Ramos (cell line): ENCODE data around the gene DDC.
"Not testable (repeated sequence)": the region's sequence is repeated elsewhere in the genome, so short reads cannot be mapped to it uniquely, and the experiment has no call there.

Experiments used
- in situ Hi-C: fragments of 300-500 bp; cut with MboI; formaldehyde crosslinking; loops from one replicate; pipeline ENCODE4 v1.14.3; 2022; ENCODE audit warnings: low sequenced_read_pairs; ENCODE audit not compliant: unreplicated experiment

The DDC gene

DNA sequence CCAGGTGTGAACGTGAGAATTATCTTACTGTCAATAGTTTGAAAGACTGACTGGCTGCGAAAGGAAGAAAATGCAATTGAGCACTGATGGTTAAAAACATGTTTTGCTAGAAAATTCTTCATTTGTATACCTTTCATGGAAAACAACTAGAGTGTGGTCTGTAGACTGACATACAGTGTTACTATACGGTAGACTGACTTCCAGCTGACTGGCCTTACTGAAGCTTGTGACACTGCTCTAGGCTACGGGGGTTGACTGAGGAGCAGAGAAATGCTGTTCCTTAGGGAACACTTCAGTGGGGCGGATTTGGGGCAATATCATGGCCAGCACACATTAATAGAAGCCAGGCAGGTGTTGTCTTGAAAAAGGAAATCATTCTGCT, 25.9 kb upstream of the DDC start:
- in situ Hi-C loops: no loop called here

DNA sequence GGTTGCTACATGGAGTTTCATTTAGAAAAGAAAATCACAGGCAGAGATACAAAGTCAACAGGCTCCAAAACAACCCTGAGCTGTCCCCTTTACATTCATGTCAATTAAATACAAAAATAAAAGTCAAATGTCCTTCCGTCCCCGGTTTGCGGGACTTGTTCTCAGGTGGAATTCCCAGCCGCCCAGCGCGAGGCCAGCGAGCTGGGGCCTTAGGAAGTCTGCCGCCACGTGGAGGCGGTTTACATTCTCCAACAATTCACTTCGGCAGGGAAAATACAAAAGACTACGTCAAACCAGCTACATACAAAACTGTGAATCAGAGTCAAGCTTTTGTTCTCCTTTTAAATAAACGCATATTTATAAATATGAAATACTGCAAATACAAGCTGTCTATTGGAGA, 25.3 kb upstream of the DDC start:
- in situ Hi-C loops: no loop called here

DNA sequence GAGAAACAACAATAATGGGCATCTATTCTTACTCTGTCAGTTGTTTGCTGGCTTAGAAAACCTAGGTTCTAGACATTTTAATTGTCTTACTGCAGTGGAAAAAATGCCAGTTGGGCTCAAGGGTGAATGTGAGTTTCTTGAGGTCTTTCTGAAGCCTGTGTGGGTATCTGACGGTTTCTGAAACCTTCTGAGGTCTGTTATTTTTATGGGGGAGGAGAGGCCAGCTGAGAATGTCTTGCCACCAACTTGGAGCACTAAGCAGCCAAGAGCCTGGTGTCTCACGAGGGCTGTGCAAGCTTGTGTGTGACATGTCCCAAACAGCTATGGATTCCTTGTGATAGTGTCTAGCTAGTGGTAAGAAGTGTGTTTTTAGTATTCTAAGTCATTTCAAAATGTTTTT, 24.2 kb upstream of the DDC start:
- in situ Hi-C loops: no loop called here

GRCh38 chr7:50588937-50589336, 23.7 kb upstream of the DDC start:
- in situ Hi-C loops: no loop called here

- in situ Hi-C loops: no loop called here
These were observed 22.5 kb upstream of the DDC start for GRCh38 chr7:50587737-50588136.

GRCh38 chr7:50584793-50585408, 19.7 kb upstream of the DDC start:
- in situ Hi-C loops: no loop called here

DNA sequence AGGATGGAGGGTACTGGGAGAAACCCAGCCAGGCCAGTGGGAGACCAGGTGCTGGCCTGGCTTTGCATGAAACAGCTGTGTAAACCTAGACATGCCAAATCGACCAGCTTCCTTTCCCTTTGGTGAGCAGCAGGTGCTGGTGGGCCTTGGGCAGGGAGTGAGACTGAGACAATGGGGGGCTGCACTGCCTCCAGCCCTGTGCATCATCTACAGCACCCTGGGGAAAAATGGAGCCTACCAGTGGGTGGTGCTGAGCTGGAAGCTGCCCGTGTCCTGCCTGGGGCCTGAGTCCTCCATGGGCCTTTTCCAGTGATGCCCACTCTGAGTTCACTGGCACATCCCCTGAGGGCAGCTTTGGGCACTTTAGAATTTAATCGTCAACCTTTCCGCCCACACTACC, 19.2 kb upstream of the DDC start:
- in situ Hi-C loops: no loop called here

- in situ Hi-C loops: not testable (repeated sequence)
These were observed 18.1 kb upstream of the DDC start for GRCh38 chr7:50583295-50583694.

DNA sequence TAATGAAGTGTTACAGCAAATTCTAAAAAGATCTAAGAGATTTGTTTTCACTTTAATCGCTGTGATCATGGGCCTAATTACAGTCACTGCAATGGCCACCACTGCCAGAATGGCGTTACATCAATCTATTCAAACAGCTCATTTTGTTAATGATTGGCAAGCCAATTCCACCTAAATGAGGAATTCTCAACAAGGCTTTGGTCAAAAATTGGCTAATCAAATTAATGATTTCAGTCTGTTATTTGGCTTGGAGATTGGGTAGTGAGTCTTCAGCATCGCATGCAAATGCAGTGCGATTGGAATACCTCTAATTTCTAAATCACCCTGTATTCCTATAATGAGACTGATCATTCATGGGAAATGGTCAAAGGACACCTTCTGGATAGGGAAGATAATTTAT, 17.1 kb upstream of the DDC start:
- in situ Hi-C loops: not testable (repeated sequence)

DNA sequence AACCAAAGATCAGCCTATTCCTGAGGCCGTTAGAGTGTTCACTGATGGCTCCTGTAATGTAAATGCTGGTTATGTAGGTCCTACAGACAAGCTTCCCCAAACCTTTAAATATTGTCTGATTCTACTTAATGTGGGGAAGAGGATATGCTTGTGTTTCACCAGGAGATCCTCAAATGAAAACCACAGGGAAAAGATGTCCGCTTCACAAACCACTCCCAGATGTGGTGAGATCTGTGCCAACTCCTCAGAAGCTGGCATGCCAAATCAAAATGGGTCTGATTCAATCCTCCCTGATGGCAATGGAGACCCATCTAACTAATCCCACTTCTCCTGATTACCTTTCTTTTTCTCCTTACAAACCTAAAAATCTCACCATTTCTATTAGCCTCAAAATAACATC, 15.5 kb upstream of the DDC start:
- in situ Hi-C loops: not testable (repeated sequence)

DNA sequence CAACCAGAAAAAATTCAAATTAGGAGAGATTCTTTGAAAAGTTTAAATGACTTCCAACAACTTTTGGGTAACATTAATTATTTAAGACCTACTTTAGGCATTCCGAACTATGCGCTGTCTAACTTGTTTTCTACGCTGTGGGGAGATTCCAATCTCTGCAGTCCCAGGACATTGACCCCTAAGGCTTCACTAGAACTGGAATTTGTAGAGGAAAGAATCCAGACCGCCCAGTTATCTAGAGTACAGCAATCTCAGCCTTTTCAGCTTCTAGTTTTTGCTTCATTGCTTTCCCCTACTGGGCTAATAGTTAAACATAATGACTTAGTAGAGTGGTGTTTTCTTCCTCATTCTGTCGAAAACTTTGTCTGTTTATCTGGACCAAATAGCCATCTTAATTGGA, 14.9 kb upstream of the DDC start:
- in situ Hi-C loops: no loop called here

DNA sequence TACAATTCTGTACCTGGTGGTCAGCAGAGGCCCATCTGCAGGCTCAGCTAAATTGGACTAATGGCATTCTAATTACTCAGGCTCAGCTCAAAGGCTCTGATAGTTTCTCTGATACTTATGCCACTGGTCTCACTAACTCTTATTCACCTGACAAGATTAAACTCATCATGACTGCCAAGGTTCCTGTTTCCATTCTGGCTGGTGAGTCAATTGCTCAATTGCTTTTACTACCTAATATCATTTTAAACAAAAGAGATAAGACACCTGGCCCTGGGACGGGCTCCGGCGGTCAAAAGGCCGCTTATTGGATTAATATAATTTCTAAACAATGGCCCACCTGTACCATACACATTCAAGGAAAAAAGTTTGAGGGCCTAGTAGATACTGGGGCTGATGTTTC, 12.9 kb upstream of the DDC start:
- in situ Hi-C loops: not testable (repeated sequence)

- in situ Hi-C loops: no loop called here
These were observed 12.4 kb upstream of the DDC start for GRCh38 chr7:50577569-50577968.

DNA sequence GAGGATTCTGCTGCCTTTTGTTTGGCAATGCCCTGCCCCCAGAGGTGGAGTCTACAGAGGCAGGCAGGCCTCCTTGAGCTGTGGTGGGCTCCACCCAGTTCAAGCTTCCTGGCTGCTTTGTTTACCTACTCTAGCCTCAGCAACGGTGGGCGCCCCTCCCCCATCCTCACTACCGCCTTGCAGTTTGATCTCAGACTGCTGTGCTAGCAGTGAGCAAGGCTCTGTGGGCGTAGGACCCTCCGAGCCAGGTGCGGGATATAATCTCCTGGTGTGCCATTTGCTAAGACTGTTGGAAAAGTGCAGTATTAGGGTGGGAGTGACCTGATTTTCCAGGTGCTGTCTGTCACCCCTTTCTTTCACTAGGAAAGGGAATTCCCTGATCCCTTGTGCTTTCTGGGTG, 11.2 kb upstream of the DDC start:
- in situ Hi-C loops: not testable (repeated sequence)

DNA sequence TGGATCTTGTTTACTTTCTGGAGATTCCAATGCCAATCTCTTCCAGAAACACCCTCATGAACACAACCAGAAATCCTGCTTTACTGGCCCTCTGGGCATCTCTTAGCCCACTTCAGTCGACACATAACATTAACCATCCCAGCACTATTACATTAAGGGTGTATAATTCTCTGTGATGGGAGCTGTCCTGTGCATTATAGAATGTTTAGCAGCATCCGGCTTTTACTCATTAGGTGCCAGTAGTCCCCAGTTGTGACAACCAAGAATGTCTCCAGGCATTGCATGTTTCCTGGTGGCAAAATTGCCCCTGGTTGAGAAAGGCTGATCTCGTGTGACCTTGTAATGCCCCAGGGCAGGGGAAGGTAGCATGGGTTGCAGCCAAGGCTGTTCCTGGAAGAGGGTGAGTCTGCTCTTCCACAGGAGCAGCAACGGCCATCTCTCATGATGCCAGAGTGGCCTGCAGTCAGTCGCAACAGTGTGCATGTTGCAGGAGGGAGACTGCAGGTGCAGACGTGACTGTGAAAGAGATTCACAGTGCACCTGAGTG, 2.6 kb upstream of the DDC start:
- in situ Hi-C loops: no loop called here

DNA sequence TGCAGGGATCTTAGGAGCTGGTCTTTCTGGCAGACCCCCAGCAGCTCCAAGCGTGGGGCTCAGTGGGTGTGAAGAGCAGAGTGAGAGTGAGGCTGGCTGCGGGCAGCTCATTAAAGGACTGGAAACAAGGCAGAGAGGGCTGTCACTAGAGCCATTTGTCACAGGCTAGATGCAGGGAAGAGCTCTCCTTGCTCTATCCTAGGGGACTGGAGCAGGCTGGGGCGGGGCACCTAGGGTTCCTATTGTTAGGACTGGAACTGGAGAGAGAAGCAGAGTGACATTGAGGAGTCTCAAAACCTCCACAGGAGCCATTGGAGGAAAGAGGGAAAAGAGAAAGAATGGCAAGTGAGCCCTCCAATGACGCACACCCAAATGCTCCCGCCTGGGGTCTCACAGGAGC, 772 bp upstream of the DDC start:
- in situ Hi-C loops: no loop called here

DNA sequence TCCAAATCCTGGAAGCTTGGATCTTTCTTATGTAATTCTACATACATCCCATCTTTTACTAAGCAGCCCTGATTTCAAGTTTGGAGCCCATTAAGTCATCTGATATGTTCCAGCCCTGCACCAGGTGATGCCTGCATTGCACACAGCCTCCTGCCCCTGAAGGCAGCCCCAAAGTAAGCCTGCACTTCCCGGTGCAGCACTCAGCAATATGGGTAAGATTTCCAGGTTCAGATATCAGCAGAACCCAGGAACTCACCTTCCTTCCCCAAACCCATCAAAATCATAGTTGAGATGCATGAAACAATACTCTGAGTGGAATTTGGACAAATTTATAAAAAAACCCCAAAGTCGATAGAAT, 333 bp upstream of the DDC start:
- in situ Hi-C loops: no loop called here

GRCh38 chr7:50564171-50564570, 1.0 kb downstream of the DDC start:
- in situ Hi-C loops: no loop called here

GRCh38 chr7:50562136-50562535, 3.1 kb downstream of the DDC start:
- in situ Hi-C loops: no loop called here

- in situ Hi-C loops: no loop called here
These were observed 4.3 kb downstream of the DDC start for GRCh38 chr7:50560865-50561351.

- in situ Hi-C loops: no loop called here
These were observed 5.3 kb downstream of the DDC start for GRCh38 chr7:50559881-50560280.

DNA sequence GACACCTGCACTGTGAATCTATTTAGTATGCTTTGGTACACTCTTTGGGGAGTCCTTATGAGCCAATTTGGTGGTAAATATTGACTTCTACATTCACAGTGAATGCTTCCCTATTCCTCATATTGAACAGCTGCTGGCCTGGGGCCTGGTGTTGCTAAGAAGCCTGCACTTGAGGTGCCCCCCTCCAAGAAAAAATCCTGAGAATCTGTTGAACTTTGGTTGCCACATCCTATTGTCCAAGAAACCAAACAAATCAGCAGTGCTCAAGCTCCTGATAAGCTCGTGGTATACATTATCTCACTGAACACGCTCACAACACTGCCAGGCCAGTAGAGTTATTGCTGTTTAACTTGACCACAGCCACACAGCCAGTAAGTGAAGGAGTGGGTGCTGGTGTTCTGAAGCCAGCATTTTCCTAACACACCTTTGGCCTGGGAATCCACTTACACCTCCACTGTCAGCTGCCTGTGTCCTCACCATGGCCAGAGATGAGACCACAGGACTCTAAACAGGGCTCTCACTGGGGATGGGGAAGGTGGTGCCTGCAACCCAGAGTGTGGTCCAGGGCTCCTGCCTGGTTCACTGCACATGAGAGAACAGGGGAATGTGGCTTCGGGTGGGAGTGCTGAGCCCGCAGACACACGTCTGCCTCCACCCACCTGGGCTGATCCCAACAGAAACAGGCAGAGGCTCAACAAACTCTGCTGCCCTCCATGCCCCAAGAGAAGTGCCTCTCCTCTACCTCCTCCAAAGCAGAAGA, 6.7 kb downstream of the DDC start:
- in situ Hi-C loops: no loop called here
